ENCODE results near the gene FAM13A. TPM values are rescaled to one million over a fixed set of nuclear protein-coding genes. Genes with fewer than 3 reads are reported as not detected.

Gene FAM13A
- total and polyA plus RNA-seq, 2 donors (not counting 1 experiment from before 2014, with no cell fraction given): 0.51 to 2.1 TPM

GRCh38 chr4:88949605-88950004 is 107.4 kb downstream of the FAM13A start:
- Histone ChIP-seq H3K79me2 (ENCODE audit: control insufficient read depth, insufficient read depth, low read length) (no peaks in the 10 kb centered on the region), H3K36me3 (replicated peaks in 1 of 2; ENCODE audit: control extremely low read depth in 1 of 2, control insufficient read depth in 1 of 2, extremely low read depth in 1 of 2, insufficient read depth in 2 of 2, low read length in 1 of 2) (no peaks in the 10 kb centered on the region), H4K20me1 (ENCODE audit: control insufficient read depth, insufficient read depth, low read length, poor library complexity, severe bottlenecking) (no peaks in the 10 kb centered on the region), H3K9ac (ENCODE audit: low read length) (no peak overlapping the region), H3K4me2 (replicated peaks; ENCODE audit: low read depth, low read length, poor library complexity, severe bottlenecking) (no peak overlapping the region), H3K4me3 (ENCODE audit: control extremely low read depth in 1 of 5, extremely low read depth in 1 of 5, insufficient read depth in 1 of 5, low read depth in 2 of 5, low read length in 4 of 5) (no peak overlapping the region), H3K27me3 (replicated peaks in 1 of 4; ENCODE audit: control extremely low read depth in 1 of 4, control insufficient read depth in 3 of 4, insufficient read depth in 4 of 4, low read length in 3 of 4) (no peaks in the 10 kb centered on the region), H3K4me1 (ENCODE audit: control insufficient read depth in 2 of 2, insufficient read depth in 2 of 2, low read length in 2 of 2) (no peaks in the 10 kb centered on the region), H3K27ac (ENCODE audit: low read length in 2 of 2) (no peak overlapping the region), H2AFZ (ENCODE audit: insufficient read depth, low read depth, low read length, poor library complexity, severe bottlenecking) (no peak overlapping the region), H3K9me3 (ENCODE audit: control extremely low read depth in 1 of 3, control insufficient read depth in 2 of 3, insufficient read depth in 1 of 3, low read length in 2 of 3) (no peaks in the 10 kb centered on the region)
- intact Hi-C loops (cut with micrococcal nuclease): no loop called here
- H3K4me1 Mint-ChIP-seq: peaks cover 2% of the 10 kb centered on the region
- no CpG with 5 or more reads among the region's 2 CpGs for WGBS (ENCODE audit: insufficient coverage)
- no peak for ATAC-seq (ENCODE audit: low read depth)
- H3K27ac Mint-ChIP-seq: no peak overlapping the region
- no peaks in the 10 kb centered on the region for H3K9me3 Mint-ChIP-seq (ENCODE audit: insufficient read depth)
- no peak overlapping the region for H3K4me3 Mint-ChIP-seq
- POLR2A ChIA-PET: no interaction called here
- H3K27me3 Mint-ChIP-seq: no peaks in the 10 kb centered on the region
- no peak for TF ChIP-seq EZH2 (IDR thresholded peaks at IDR 0.05; ENCODE audit: borderline replicate concordance, insufficient read depth, low read depth, low read length, poor library complexity, severe bottlenecking)
- TF ChIP-seq, protein P1, sequence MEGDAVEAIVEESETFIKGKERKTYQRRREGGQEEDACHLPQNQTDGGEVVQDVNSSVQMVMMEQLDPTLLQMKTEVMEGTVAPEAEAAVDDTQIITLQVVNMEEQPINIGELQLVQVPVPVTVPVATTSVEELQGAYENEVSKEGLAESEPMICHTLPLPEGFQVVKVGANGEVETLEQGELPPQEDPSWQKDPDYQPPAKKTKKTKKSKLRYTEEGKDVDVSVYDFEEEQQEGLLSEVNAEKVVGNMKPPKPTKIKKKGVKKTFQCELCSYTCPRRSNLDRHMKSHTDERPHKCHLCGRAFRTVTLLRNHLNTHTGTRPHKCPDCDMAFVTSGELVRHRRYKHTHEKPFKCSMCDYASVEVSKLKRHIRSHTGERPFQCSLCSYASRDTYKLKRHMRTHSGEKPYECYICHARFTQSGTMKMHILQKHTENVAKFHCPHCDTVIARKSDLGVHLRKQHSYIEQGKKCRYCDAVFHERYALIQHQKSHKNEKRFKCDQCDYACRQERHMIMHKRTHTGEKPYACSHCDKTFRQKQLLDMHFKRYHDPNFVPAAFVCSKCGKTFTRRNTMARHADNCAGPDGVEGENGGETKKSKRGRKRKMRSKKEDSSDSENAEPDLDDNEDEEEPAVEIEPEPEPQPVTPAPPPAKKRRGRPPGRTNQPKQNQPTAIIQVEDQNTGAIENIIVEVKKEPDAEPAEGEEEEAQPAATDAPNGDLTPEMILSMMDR (IDR thresholded peaks at IDR 0.05): no peak
- DNase-seq: no peak
- CTCF ChIA-PET: no interaction called here

- intact Hi-C loops (cut with micrococcal nuclease): no loop called here
- Histone ChIP-seq H3K9ac (ENCODE audit: low read length) (no peak overlapping the region), H3K4me2 (replicated peaks; ENCODE audit: low read depth, low read length, poor library complexity, severe bottlenecking) (no peak overlapping the region), H2AFZ (ENCODE audit: insufficient read depth, low read depth, low read length, poor library complexity, severe bottlenecking) (no peak overlapping the region), H4K20me1 (ENCODE audit: control insufficient read depth, insufficient read depth, low read length, poor library complexity, severe bottlenecking) (no peaks in the 10 kb centered on the region), H3K36me3 (replicated peaks in 1 of 2; ENCODE audit: control extremely low read depth in 1 of 2, control insufficient read depth in 1 of 2, extremely low read depth in 1 of 2, insufficient read depth in 2 of 2, low read length in 1 of 2) (no peaks in the 10 kb centered on the region), H3K4me3 (ENCODE audit: control extremely low read depth in 1 of 5, extremely low read depth in 1 of 5, insufficient read depth in 1 of 5, low read depth in 2 of 5, low read length in 4 of 5) (no peak overlapping the region), H3K27me3 (replicated peaks in 1 of 4; ENCODE audit: control extremely low read depth in 1 of 4, control insufficient read depth in 3 of 4, insufficient read depth in 4 of 4, low read length in 3 of 4) (no peaks in the 10 kb centered on the region), H3K27ac (ENCODE audit: low read length in 2 of 2) (no peak overlapping the region), H3K79me2 (ENCODE audit: control insufficient read depth, insufficient read depth, low read length) (no peaks in the 10 kb centered on the region), H3K9me3 (ENCODE audit: control extremely low read depth in 1 of 3, control insufficient read depth in 2 of 3, insufficient read depth in 1 of 3, low read length in 2 of 3) (no peaks in the 10 kb centered on the region), H3K4me1 (ENCODE audit: control insufficient read depth in 2 of 2, insufficient read depth in 2 of 2, low read length in 2 of 2) (no peaks in the 10 kb centered on the region)
- H3K4me3 Mint-ChIP-seq: no peak overlapping the region
- ChIA-PET CTCF (no interaction called here), POLR2A (no interaction called here)
- DNase-seq: no peak
- no peaks in the 10 kb centered on the region for H3K9me3 Mint-ChIP-seq (ENCODE audit: insufficient read depth)
- no CpG with 5 or more reads among the region's 2 CpGs for WGBS (ENCODE audit: insufficient coverage)
- ATAC-seq (ENCODE audit: low read depth): no peak
- H3K27me3 Mint-ChIP-seq: no peaks in the 10 kb centered on the region
- TF ChIP-seq, protein P1 (IDR thresholded peaks at IDR 0.05): no peak
- no peak for TF ChIP-seq EZH2 (IDR thresholded peaks at IDR 0.05; ENCODE audit: borderline replicate concordance, insufficient read depth, low read depth, low read length, poor library complexity, severe bottlenecking)
- no peaks in the 10 kb centered on the region for H3K4me1 Mint-ChIP-seq
- no peak overlapping the region for H3K27ac Mint-ChIP-seq
Measured at GRCh38 chr4:88940506-88940905, 116.5 kb downstream of the FAM13A start.
